Measurements from ENCODE around the gene RB1.

Gene RB1

DNA sequence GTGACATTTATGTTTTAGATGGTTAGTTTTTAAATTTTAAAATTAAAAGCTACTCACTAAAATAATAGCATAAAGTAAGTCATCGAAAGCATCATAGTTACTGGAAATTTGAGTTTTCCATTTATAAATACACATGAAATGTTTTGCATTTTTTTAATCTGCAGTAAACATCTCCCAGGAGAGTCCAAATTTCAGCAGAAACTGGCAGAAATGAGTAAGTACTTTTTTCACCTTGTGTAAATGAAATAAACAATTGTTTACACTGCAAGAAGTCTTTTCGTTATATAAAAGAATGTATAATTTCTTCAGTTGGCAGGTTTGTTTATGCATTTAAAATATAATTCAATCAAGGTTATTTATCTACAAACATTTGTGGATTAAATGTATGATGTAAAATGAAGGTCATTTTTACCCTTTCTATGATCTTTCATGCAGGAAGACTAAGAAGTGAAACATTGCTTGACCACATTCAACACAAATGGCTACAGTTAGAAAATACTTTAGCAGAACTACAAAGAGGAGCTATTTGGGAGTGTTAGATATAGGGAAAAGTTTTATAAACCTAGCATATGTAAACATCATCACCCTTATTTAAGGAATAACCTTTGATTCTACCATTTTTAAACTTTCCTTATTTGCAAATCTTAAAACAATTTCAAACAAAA, 173.8 kb downstream of the RB1 start:
- TF ChIP-seq CTCF (IDR thresholded peaks at IDR 0.05; ENCODE audit: low read depth, low read length), result no peak
- H3K4me3 ChIP-seq (ENCODE audit: low read depth, low read length), result no peak overlapping the region

DNA sequence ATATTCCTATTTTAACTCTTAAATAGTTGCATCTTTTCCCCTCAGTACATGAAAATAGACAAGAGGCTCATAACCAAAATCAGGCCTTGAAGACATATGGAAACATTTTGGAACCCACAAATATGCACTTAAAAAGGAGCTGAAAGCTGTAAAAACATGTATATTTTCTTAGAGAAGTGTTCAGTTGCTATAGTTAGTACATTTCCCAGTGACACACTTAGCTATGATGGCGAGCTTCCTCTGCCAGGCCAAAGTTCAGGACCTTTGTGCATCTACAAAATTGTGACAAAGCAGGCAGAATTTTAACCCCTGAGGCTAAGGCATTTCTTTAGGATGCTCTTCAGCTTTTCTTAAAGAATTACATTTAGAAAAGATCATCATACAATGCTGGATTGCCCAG, 174.8 kb downstream of the RB1 start:
- no peak overlapping the region for H3K4me3 ChIP-seq (ENCODE audit: low read depth, low read length)
- TF ChIP-seq CTCF (IDR thresholded peaks at IDR 0.05; ENCODE audit: low read depth, low read length), result no peak

DNA sequence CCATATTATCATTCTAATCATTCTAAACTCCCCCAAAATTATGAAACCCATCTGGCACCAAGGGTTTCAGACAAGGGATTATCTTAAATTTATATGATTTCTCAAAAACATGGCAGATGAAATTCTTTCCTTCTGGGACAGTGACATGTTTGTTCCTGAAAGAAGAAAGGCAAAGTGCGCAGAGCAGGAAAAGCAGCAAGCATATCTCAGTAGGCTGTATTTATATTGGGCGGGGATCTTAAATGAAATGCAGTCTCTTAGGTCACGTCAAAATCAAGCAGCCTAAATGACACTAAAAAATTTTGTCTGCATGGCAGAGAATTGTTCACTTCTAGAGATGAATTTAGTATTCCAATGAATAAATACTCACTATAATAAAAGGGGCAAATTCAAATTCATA, 180.0 kb downstream of the RB1 start:
- no peak overlapping the region for H3K4me3 ChIP-seq (ENCODE audit: low read depth, low read length)
- no peak for TF ChIP-seq CTCF (IDR thresholded peaks at IDR 0.05; ENCODE audit: low read depth, low read length)

DNA sequence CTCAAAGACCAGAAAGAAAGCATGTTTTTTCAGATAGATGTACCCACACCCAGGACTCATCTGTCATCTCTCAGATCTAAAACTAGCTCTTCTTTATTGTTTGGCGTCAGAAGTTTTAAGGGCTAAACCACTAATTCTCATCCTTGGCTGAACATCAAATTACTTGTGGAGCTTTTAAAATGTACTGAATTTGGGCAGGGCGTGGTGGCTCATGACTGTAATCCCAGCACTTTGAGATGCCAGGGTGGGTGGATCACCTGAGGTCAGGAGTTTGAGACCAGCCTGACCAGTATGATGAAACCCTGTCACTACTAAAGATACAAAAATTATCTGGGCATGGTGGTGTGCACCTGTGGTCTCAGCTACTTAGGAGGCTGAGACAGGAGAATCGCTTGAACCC, 181.9 kb downstream of the RB1 start:
- no peak for TF ChIP-seq CTCF (IDR thresholded peaks at IDR 0.05; ENCODE audit: low read depth, low read length)
- no peak overlapping the region for H3K4me3 ChIP-seq (ENCODE audit: low read depth, low read length)

DNA sequence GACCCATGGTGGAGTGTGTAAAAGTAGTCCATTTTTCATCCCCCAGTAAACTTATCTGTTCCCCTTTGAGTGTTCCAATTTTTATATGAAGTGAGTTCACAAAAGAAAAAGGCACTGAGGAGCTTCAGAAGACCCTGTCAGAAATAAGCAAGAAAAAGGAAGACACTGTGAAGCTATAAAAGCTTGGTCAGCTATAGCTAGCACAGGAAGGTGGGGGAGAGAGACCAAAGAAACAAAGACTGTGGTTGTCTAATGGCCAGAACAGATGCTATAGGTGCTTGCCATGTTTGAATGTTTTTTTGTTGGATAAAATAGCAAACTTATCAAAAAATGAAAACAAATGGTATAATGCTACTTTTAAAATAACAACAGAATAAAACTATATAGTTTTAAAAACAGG, 182.8 kb downstream of the RB1 start:
- TF ChIP-seq CTCF (IDR thresholded peaks at IDR 0.05; ENCODE audit: low read depth, low read length), result no peak
- H3K4me3 ChIP-seq (ENCODE audit: low read depth, low read length), result no peak overlapping the region

DNA sequence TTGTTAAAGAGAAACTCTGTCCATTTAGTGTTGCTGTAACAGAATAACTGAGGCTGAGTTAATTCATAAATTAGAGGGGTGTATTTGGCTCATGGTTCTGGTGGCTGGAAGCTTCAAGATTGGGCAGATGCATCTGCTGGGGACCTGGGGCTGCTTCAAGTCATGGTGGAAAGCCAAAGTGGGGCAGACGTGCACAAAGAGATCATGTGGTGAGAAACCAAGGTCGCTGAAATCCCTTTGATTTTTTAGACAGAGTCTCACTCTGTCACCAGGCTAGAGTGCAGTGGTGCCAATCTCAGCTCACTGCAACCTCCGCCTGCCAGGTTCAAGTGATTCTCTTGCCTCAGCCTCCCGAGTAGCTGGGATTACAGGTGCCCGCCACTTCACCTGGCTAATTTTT, 183.3 kb downstream of the RB1 start:
- no peak overlapping the region for H3K4me3 ChIP-seq (ENCODE audit: low read depth, low read length)
- no peak for TF ChIP-seq CTCF (IDR thresholded peaks at IDR 0.05; ENCODE audit: low read depth, low read length)

- H3K4me3 ChIP-seq (ENCODE audit: low read depth, low read length), result no peak overlapping the region
- TF ChIP-seq CTCF (IDR thresholded peaks at IDR 0.05; ENCODE audit: low read depth, low read length), result no peak
These were observed 184.4 kb downstream of the RB1 start for GRCh38 chr13:48487968-48488367.

Data from WI38 (cell line).